Tibial nerve (tissue), 4 donors: ENCODE data around the gene ALPP. TPM values are rescaled to one million over a fixed set of nuclear protein-coding genes. Genes with fewer than 3 reads are reported as not detected.

Source experiments
- DNase-seq, 2 donors: peaks; one replicate each; pipeline ENCODE4 v3.0.0-alpha.2; 2019; ENCODE audit warnings: low spot score in 2 of 2
- H3K27ac ChIP-seq, 4 donors: fragments of 200-600 bp; sonication (generic) in 3 of 4; one replicate each; pipeline ENCODE4 v1.5.1; 2017 to 2019; ENCODE audit warnings: mild to moderate bottlenecking in 1 of 4
- H3K27me3 ChIP-seq, 2 donors: fragments of 200-600 bp; sonication (generic) in 1 of 2; one replicate each; pipeline versions ENCODE4 v1.5.1 to v1.6.0; 2017 to 2019
- H3K36me3 ChIP-seq, 3 donors: fragments of 200-600 bp; sonication (generic); one replicate each; pipeline ENCODE4 v1.5.1; 2018 to 2019
- H3K4me1 ChIP-seq, 4 donors: fragments of 200-600 bp; sonication (generic) in 3 of 4; one replicate each; pipeline ENCODE4 v1.5.1; 2017 to 2019
- H3K4me3 ChIP-seq, 4 donors: fragments of 200-600 bp; sonication (generic) in 3 of 4; one replicate each; pipeline ENCODE4 v1.5.1; 2017 to 2019; ENCODE audit warnings: mild to moderate bottlenecking in 1 of 4, moderate library complexity in 1 of 4
- H3K9me3 ChIP-seq, 4 donors: fragments of 200-600 bp; sonication (generic) in 3 of 4; one replicate each; pipeline ENCODE4 v1.5.1; 2017 to 2019
- CTCF ChIP-seq, 5 experiments: fragments of 200-600 bp in 3 of 5; fragments of 450-650 bp in 2 of 5; sonication (generic) in 3 of 5; IDR thresholded peaks; one replicate each; pipeline ENCODE4 v1.5.1; 2016 to 2019; ENCODE audit warnings: antibody characterized with exemption in 5 of 5, mild to moderate bottlenecking in 3 of 5, moderate library complexity in 2 of 5
- EP300 ChIP-seq, 2 donors: sonication (generic); formaldehyde crosslinking; IDR thresholded peaks; one replicate each; pipeline ENCODE4 v1.6.1; 2017; ENCODE audit warnings: antibody characterized with exemption in 2 of 2, mild to moderate bottlenecking in 1 of 2
- POLR2A ChIP-seq, 2 donors: fragments of 450-650 bp; IDR thresholded peaks; one replicate each; pipeline ENCODE4 v1.6.1; 2017; ENCODE audit warnings: antibody characterized with exemption in 2 of 2, mild to moderate bottlenecking in 2 of 2, moderate library complexity in 2 of 2
- WGBS, 2 donors: methylation state at CpG; one replicate each; pipeline ENCODE4 v1.1.5; 2018; 5-methylcytosine and 5-hydroxymethylcytosine counted together
- total RNA-seq, 4 donors: library from RNA; depleted of rRNA; stranded (reverse); fragments of >200 nt; gene quantifications; one replicate each; pipeline ENCODE4 v1.1.0, GENCODE V29; 2016

The ALPP gene
- total RNA-seq, 4 donors from 2014 or later: not detected

GRCh38 chr2:232385660-232386489 lies 7.3 kb downstream of the ALPP start:
- Histone ChIP-seq H3K4me1 (peaks cover 0 to 27% (median 2%) of the 10 kb centered on the region in 4 donors), H3K9me3 (no peaks in the 10 kb centered on the region), H3K4me3 (no peak overlapping the region), H3K27ac (no peak overlapping the region), H3K27me3 (peaks cover 0 to 93% of the 10 kb centered on the region in 2 donors), H3K36me3 (no peaks in the 10 kb centered on the region)
- WGBS, 2 donors: 11 to 13% methylated on average over 23 to 24 of the region's 24 CpGs
- no peak for DNase-seq
- no peak for TF ChIP-seq POLR2A (IDR thresholded peaks at IDR 0.05)
- no peak for TF ChIP-seq CTCF (IDR thresholded peaks at IDR 0.05)
- TF ChIP-seq EP300 (IDR thresholded peaks at IDR 0.05): no peak

- 10 to 20% methylated on average over 23 of the region's 23 CpGs for WGBS, 2 donors
- DNase-seq: no peak
- Histone ChIP-seq H3K4me1 (peaks cover 0 to 27% (median 2%) of the 10 kb centered on the region in 4 donors), H3K36me3 (no peaks in the 10 kb centered on the region), H3K9me3 (no peaks in the 10 kb centered on the region), H3K27ac (no peak overlapping the region), H3K27me3 (peaks cover 0 to 95% of the 10 kb centered on the region in 2 donors), H3K4me3 (no peak overlapping the region)
- no peak for TF ChIP-seq EP300 (IDR thresholded peaks at IDR 0.05)
- TF ChIP-seq POLR2A (IDR thresholded peaks at IDR 0.05): no peak
- TF ChIP-seq CTCF (IDR thresholded peaks at IDR 0.05): no peak
Measured at GRCh38 chr2:232386490-232386739, 7.9 kb downstream of the ALPP start.

GRCh38 chr2:232386740-232387450 lies 8.3 kb downstream of the ALPP start:
- no peak for DNase-seq
- no peak overlapping the region for H3K4me3 ChIP-seq
- no peaks in the 10 kb centered on the region for H3K36me3 ChIP-seq
- H3K27me3 ChIP-seq: peaks cover 0 to 95% of the 10 kb centered on the region in 2 donors
- H3K9me3 ChIP-seq: no peaks in the 10 kb centered on the region
- peaks cover 0 to 27% (median 2%) of the 10 kb centered on the region in 4 donors for H3K4me1 ChIP-seq
- 12 to 28% methylated on average over 26 to 48 of the region's 75 CpGs for WGBS, 2 donors
- TF ChIP-seq EP300 (IDR thresholded peaks at IDR 0.05) (no peak), CTCF (IDR thresholded peaks at IDR 0.05) (no peak), POLR2A (IDR thresholded peaks at IDR 0.05) (no peak)
- no peak overlapping the region for H3K27ac ChIP-seq

- Histone ChIP-seq H3K36me3 (no peaks in the 10 kb centered on the region), H3K27me3 (peaks cover 0 to 92% of the 10 kb centered on the region in 2 donors), H3K9me3 (no peaks in the 10 kb centered on the region), H3K4me1 (peaks cover 0 to 27% (median 2%) of the 10 kb centered on the region in 4 donors), H3K4me3 (no peak overlapping the region), H3K27ac (no peak overlapping the region)
- 10 to 13% methylated on average over 26 to 27 of the region's 50 CpGs for WGBS, 2 donors
- no peak for TF ChIP-seq CTCF (IDR thresholded peaks at IDR 0.05)
- no peak for TF ChIP-seq POLR2A (IDR thresholded peaks at IDR 0.05)
- no peak for TF ChIP-seq EP300 (IDR thresholded peaks at IDR 0.05)
- DNase-seq: no peak
Measured at GRCh38 chr2:232387451-232388171, 9.1 kb downstream of the ALPP start.
